Ammon's horn (tissue), 1 donor: ENCODE data around the gene PPP1R9A.
A peak's percentile ranks its signal among the peaks of the same experiment; 100 is the strongest.

Experiments
- DNase-seq: peaks from one replicate; pipeline ENCODE4 v3.0.0-alpha.2; 2016; ENCODE audit warnings: low spot score

Gene PPP1R9A

GRCh38 chr7:94907026-94907810 lies at the start of gene PPP1R9A:
Gene PPP1R9A (plus strand): TSS chr7:94907594. CDS start chr7:94910114, 2,520 bp downstream.
- peak; percentile 55 for DNase-seq

- no peak for DNase-seq
Measured at GRCh38 chr7:94871132-94871531, 36.3 kb upstream of the PPP1R9A start.

DNA sequence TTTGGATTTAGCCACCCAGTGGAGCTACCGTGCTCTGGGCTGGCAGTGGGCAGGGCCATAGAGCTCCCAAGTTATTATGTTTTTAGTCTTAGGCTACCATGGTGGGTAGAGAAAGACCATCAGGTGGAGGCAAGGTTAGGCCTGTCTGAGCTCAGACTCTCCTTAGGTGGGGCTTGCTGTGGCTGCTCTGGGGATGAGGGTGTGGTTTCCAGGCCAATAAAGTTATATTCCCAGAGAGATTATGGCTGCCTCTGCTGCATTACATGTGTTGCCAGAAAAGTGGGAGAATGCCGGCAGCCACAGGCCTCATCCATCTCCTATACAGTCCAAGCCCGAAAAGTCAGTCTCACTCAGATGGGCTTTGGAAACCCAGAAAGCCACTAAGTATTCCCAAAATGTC lies 34.2 kb upstream of the PPP1R9A start:
- DNase-seq, result no peak

GRCh38 chr7:94874036-94874785 lies 33.2 kb upstream of the PPP1R9A start:
- DNase-seq, result no peak

DNA sequence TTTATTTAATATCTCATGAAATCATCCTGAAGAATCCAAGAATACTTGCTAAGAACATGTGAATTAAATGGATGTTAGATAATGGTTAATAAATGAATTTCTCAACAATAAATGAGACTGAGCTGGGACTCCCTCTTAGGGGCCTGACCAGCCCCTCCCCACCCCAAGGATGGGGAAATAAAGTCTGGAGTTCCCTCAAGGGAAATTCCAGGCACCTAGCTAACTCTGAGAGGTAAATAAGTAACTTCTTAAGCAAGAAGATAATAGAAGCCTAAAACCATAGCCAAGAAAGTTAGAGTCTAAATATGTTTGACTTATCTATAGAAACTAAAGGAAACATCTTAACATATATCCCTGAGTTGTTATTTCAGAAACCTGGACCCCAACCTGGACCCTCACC lies 32.2 kb upstream of the PPP1R9A start:
- DNase-seq, result no peak

- DNase-seq, result no peak
Measured at GRCh38 chr7:94877731-94878670, 29.4 kb upstream of the PPP1R9A start.

DNA sequence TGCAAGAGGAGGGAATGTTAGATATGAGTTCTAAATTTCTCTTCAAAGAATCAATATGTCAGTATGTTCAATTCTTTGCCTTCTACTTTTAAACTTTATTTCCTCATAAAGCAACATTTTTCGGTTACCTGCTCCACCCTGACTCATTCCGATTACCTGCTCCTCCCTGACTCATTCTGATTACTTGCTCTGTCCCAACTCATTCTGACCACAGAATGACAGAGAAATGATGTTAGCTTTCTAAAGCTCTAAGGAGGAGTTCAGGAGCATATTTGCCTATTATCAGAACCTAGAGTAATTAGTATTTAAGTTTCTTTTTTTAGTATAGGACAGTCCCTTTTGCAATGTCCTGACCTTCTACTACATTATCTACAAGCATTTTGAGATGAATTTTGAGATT lies 24.5 kb upstream of the PPP1R9A start:
- no peak for DNase-seq

- DNase-seq, result no peak
Measured at GRCh38 chr7:94883616-94884015, 23.8 kb upstream of the PPP1R9A start.

- DNase-seq, result no peak
Measured at GRCh38 chr7:94888551-94888950, 18.8 kb upstream of the PPP1R9A start.

- DNase-seq, result no peak
Measured at GRCh38 chr7:94888995-94889523, 18.3 kb upstream of the PPP1R9A start.

- no peak for DNase-seq
Measured at GRCh38 chr7:94890216-94890615, 17.2 kb upstream of the PPP1R9A start.

DNA sequence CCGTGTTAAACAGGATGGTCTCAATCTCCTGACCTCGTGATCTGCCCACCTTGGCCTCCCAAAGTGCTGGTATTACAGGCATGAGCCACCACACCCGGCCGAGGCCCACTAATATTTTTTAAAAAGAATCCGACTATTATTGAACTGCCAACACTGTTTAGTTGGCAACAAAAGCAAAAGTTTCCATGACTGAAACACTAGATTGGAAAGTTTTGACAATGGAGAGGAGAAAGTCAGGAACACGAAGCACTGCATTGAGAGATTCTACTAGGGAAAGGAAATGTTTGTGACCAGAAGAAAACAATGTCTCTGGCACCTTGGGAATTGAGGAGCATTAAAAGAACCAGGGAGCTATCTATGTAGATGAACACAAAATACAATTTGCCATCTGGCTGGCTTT lies 13.7 kb upstream of the PPP1R9A start:
- DNase-seq, result no peak

DNA sequence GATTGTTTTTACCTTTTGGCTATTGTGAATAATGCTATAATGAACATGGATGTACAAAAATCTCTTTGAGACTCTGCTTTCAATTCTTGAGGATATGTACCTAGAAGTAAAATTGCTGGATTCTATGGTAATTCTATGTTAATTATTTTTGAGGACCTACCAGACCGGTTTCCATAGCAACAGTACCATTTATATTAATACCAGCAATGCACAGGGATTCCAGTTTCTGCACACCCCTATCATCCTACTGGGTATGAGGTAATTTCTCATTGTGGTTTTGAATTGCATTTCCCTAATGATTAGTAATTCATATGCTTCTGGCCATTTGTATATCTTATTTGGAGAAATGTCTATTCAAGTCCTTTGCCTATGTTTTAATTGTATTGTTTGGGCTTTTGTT lies 9.9 kb upstream of the PPP1R9A start:
- DNase-seq, result no peak

DNA sequence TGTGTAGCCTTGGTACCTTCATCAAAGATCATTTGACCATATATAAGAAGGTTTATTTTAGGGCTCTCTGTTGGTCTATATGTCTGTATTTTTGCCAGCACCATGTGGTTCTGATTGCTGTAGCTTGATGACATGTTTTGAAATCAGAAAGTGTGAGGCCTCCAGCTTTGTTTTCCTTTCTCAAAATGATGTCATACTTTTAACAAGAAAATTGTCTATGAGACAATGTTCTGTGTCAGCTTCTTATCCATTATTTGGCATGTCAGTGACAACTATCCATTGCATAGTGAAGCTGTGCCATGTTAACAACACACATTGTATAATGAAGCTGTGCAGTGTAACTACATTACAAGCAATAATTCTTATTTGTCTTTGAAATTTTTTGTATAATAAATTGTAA lies 9.1 kb upstream of the PPP1R9A start:
- DNase-seq, result no peak

DNA sequence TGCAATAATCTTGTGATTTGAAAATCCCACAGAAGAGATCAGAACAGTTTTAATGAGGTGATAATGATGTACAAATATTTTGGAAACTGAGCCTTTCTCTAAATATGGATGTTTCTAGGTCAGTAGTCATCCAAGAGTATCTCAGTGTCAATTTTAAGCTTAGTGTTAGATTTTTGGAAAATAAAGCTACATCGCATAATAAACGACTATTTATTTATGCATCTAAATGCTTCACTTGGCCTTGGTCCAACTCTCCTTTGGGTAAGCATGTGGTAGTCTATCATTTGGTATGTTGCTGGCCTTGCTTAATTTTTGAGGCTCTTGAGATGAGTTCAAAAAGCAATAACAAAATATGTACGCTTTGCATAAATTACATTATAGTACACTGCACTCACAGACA lies 5.4 kb upstream of the PPP1R9A start:
- no peak for DNase-seq

DNA sequence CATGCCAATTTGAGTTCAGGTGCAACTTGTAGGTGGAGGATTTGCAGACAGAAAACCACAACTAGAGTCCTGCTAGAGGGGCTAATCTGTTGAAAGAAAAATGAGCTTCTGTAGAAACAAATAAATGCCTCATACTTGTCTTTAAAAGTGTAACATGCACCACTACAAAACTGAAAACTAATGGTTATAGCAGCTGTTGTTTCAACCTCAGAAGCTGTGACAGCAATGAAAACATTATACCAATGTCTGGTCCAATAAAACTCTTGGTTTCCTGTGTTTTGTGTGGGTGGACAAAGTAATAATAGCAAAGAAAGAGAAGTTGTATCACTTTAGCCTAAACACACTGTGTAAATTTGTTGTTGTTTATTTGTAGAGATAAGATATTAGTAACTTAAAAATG lies 3.4 kb upstream of the PPP1R9A start:
- DNase-seq, result no peak

DNA sequence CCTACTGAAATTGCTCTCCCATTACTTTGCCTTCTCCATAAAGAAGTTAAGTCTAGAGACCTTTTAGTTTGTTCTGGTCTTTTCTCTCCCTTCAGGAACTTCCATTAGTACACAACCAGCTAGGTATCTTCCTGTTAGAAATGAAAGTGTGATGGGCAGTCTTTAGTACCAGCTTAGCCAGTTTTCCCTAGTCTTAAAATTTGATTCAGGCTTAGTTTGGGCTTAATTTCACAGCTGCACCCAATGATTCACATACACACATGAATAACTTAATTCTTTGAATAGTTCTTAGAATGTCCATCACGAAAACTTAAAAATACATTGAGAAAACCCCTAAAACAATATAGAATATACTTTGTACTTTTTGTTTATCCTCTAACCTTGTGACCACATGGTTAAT lies 2.4 kb upstream of the PPP1R9A start:
- DNase-seq, result no peak

GRCh38 chr7:94906065-94906851 lies 1.1 kb upstream of the PPP1R9A start:
- DNase-seq, result no peak

DNA sequence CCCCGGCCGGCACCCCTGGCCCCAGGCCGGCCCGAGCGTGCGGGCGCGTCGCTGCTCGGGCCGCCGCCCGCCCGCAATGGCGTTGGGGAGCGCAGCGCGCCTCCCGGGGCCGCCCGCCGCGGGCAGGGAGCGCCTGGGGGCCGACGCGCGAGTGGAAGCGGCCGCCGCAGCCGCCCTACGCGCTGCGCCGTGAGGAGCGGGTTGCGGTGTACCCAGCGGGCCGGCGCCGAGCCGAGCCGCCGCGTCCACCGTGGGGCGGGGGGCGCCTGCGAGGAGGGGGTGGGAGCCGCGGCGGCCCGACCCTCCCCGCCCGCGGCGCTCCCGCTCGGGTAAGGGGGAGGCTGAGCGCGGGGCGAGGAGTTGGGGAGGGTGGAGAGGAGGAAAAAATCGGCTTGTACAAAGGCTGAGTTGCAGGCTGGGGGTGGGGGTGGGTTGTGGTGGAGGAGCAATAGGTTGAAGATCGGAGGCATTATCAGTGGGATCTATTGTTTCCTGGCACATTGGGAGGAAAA lies 473 bp downstream of the PPP1R9A start:
- peak; percentile 67 for DNase-seq

DNA sequence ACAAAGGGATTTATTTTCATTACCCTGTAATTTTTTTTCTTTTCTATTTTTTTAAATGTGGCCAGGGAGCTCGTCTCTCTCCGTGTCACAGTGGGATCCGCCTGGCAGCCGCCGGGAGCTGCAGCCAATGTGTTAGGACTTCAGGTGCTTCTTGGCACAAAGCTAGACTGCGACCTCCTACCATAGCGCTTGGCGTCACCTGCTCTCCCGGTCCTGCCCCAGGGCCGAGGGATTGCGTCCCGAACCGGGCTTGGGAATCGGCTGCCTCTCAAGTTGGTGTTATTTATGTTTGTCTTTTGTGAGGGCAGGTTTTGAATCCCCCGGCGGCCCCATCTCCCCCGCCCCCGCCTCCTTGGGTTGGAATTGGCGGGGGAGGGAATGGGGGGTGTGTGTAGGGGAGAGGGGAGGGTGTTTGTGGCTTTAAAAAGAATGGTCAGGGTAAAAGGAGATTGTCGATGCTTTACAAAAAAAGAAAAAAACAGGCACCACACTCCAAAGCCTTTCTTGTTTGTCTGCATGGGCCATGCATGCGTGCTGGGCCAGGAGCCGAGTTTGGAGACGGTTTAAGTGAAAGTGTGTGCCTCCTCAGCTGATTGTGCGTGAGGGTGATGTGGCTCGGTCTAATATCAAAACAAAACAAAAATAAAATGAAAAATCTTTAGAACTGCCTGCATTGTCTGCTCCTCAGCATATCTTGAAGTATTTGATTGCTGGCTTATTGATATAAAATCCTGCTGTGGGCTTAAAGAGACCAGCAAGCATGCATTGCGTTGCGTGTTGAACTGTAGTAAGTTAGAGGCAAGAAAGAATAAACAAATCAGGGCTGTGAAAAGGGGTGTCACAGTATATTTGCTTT lies 1.2 kb downstream of the PPP1R9A start:
- DNase-seq, result peak; percentile 69
